ENCODE data around the gene ANKMY2. TPM values are rescaled to one million over a fixed set of nuclear protein-coding genes. Genes with fewer than 3 reads are reported as not detected.

Gene ANKMY2
- polyA plus RNA-seq, 1 experiment, result 31.8 TPM

DNA sequence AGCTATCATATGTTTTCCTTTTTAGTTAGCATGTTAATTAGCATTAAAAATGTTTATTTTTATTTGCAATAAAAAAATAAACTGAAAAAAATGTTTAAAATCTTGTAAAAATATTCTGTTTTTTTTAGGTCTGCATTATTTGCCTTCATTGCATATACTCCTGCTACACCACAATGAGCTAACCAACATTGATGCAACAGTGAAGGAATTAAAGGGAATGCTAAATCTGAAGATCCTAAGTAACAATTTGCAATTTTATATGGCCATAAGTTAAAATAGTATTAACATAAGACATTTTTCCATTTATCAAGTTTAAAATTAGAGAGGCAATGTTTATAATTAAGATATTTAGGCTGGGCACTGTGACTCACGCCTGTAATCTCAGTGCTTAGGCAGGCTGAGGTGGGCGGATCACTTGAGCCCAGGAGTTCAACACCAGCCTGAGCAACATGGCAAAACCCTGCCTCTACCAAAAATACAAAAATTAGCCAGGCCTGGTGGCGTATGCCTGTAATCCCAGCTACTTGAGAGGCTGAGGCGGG, 86.7 kb downstream of the ANKMY2 start:
- H3K9me3 ChIP-seq (ENCODE audit: control insufficient read depth, insufficient read depth, low read length), result no peaks in the 10 kb centered on the region
- ChIA-PET CTCF (interaction anchor here (0.9 kb wide), 1 partner anchor 445 kb away, joined by 4 read pairs; no protein-coding TSS in a partner anchor), POLR2A (no interaction called here)
- no peak overlapping the region for H3K4me3 ChIP-seq (ENCODE audit: low read depth, low read length)
- no peaks in the 10 kb centered on the region for H3K27me3 ChIP-seq (ENCODE audit: control insufficient read depth, insufficient read depth, low read length)
- DNase-seq (ENCODE audit: low read depth, low spot score), result no peak
- no peak overlapping the region for H3K27ac ChIP-seq (ENCODE audit: low read depth, low read length)
- TF ChIP-seq, protein P1, sequence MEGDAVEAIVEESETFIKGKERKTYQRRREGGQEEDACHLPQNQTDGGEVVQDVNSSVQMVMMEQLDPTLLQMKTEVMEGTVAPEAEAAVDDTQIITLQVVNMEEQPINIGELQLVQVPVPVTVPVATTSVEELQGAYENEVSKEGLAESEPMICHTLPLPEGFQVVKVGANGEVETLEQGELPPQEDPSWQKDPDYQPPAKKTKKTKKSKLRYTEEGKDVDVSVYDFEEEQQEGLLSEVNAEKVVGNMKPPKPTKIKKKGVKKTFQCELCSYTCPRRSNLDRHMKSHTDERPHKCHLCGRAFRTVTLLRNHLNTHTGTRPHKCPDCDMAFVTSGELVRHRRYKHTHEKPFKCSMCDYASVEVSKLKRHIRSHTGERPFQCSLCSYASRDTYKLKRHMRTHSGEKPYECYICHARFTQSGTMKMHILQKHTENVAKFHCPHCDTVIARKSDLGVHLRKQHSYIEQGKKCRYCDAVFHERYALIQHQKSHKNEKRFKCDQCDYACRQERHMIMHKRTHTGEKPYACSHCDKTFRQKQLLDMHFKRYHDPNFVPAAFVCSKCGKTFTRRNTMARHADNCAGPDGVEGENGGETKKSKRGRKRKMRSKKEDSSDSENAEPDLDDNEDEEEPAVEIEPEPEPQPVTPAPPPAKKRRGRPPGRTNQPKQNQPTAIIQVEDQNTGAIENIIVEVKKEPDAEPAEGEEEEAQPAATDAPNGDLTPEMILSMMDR (IDR thresholded peaks at IDR 0.05; ENCODE audit: low read depth, low read length), result no peak

- Histone ChIP-seq H3K9me3 (ENCODE audit: control insufficient read depth, insufficient read depth, low read length) (no peaks in the 10 kb centered on the region), H3K27me3 (ENCODE audit: control insufficient read depth, insufficient read depth, low read length) (peaks cover under 1% of the 10 kb centered on the region), H3K27ac (ENCODE audit: low read depth, low read length) (no peak overlapping the region), H3K4me3 (ENCODE audit: low read depth, low read length) (no peak overlapping the region)
- CTCF ChIA-PET, result interaction anchor here (1.4 kb wide), 1 partner anchor 8 kb away, joined by 5 read pairs; no protein-coding TSS in a partner anchor
- POLR2A ChIA-PET, result no interaction called here
- TF ChIP-seq, protein P1 (IDR thresholded peaks at IDR 0.05; ENCODE audit: low read depth, low read length), result no peak
- DNase-seq (ENCODE audit: low read depth, low spot score), result no peak
Measured at GRCh38 chr7:16556359-16556758, 89.2 kb downstream of the ANKMY2 start.

- POLR2A ChIA-PET, result no interaction called here
- no peak overlapping the region for H3K4me3 ChIP-seq (ENCODE audit: low read depth, low read length)
- no peaks in the 10 kb centered on the region for H3K9me3 ChIP-seq (ENCODE audit: control insufficient read depth, insufficient read depth, low read length)
- H3K27me3 ChIP-seq (ENCODE audit: control insufficient read depth, insufficient read depth, low read length), result peaks cover 2% of the 10 kb centered on the region
- CTCF ChIA-PET, result interaction anchor here (1.4 to 6.0 kb wide), 3 partner anchors 10 to 12 kb away, joined by 5 to 44 read pairs (median 5); no protein-coding TSS in a partner anchor
- TF ChIP-seq, protein P1 (IDR thresholded peaks at IDR 0.05; ENCODE audit: low read depth, low read length), result no peak
- DNase-seq (ENCODE audit: low read depth, low spot score), result no peak
- H3K27ac ChIP-seq (ENCODE audit: low read depth, low read length), result no peak overlapping the region
Measured at GRCh38 chr7:16554518-16555236, 90.9 kb downstream of the ANKMY2 start.

GRCh38 chr7:16550671-16551070, 94.9 kb downstream of the ANKMY2 start:
- POLR2A ChIA-PET, result no interaction called here
- TF ChIP-seq, protein P1 (IDR thresholded peaks at IDR 0.05; ENCODE audit: low read depth, low read length), result no peak
- CTCF ChIA-PET, result interaction anchor here (0.8 to 6.0 kb wide), 3 partner anchors 14 to 15 kb away, joined by 3 to 44 read pairs (median 3); no protein-coding TSS in a partner anchor

More at GRCh38 chr7:16550671-16551070, 94.9 kb downstream of the ANKMY2 start:
- no peaks in the 10 kb centered on the region; the same call in 1 of the 2 replicates for H3K9me3 ChIP-seq (ENCODE audit: control insufficient read depth, insufficient read depth, low read length)
- H3K4me3 ChIP-seq (ENCODE audit: low read depth, low read length), result no peak overlapping the region
- peaks cover 2% of the 10 kb centered on the region for H3K27me3 ChIP-seq (ENCODE audit: control insufficient read depth, insufficient read depth, low read length)
- no peak for DNase-seq (ENCODE audit: low read depth, low spot score)
- H3K27ac ChIP-seq (ENCODE audit: low read depth, low read length), result no peak overlapping the region

Other genes with a start within 250 kb of the ANKMY2 start
- gene CRPPA, start 224.2 kb downstream of the ANKMY2 start, polyA plus RNA-seq (2011; rRNA removed), result 0.92 and 1.1 TPM in 2 replicates
- gene SOSTDC1, start 180.0 kb downstream of the ANKMY2 start, polyA plus RNA-seq (2011; rRNA removed), result 0.11 and 0.14 TPM in 2 replicates
- gene LRRC72, start 118.9 kb downstream of the ANKMY2 start, polyA plus RNA-seq (2011; rRNA removed), result not detected in 2 replicates
- 84.4 and 87.6 TPM in 2 replicates for gene BZW2, start 427 bp upstream of the ANKMY2 start, polyA plus RNA-seq (2011; rRNA removed)
- 7.0 and 10.1 TPM in 2 replicates for gene TSPAN13, start 108.0 kb upstream of the ANKMY2 start, polyA plus RNA-seq (2011; rRNA removed)
- gene AGR2, start 159.2 kb upstream of the ANKMY2 start, polyA plus RNA-seq (2011; rRNA removed), result 0.17 and 0.60 TPM in 2 replicates
- not detected in 2 replicates for gene AGR3, start 236.2 kb upstream of the ANKMY2 start, polyA plus RNA-seq (2011; rRNA removed)